Pancreas (tissue), 10 donors: ENCODE results near the gene TIPIN. TPM values are rescaled to one million over a fixed set of nuclear protein-coding genes. Genes with fewer than 3 reads are reported as not detected.
"Not testable (repeated sequence)": the region's sequence is repeated elsewhere in the genome, so short reads cannot be mapped to it uniquely, and the experiment has no call there.

Source experiments
- ATAC-seq, 4 donors: fragments of 200-7000 bp; cut with Tn5 transposase; one replicate each; pipeline versions ENCODE4 v1.8.0 to v1.9.1; 2020; ENCODE audit warnings: mild to moderate bottlenecking in 4 of 4, moderate library complexity in 4 of 4
- DNase-seq, 6 donors: peaks; one replicate each; pipeline ENCODE4 v3.0.0-alpha.2; 2020
- FAIRE-seq: peaks from 2 replicates; lab custom pipeline; 2012; peaks lifted over from hg19 to GRCh38; lab: Jason Lieb, UNC
- H3K27ac ChIP-seq, 4 donors: fragments of 200-600 bp; sonication (generic); 1 replicate in 3 of 4; 2 replicates in 1 of 4; pipeline versions ENCODE4 v1.5.0 to v1.8.0; 2020
- H3K27me3 ChIP-seq, 4 donors: fragments of 200-600 bp; one replicate each; pipeline ENCODE4 v1.8.0; 2021
- H3K36me3 ChIP-seq, 3 donors: fragments of 200-600 bp; sonication (generic) in 1 of 3; one replicate each; pipeline versions ENCODE4 v1.5.0 to v1.8.0; 2020 to 2021
- H3K4me1 ChIP-seq, 3 donors: fragments of 200-600 bp; one replicate each; pipeline ENCODE4 v1.8.0; 2021
- H3K4me3 ChIP-seq, 4 donors: fragments of 200-600 bp; sonication (generic) in 2 of 4; one replicate each; pipeline versions ENCODE4 v1.5.0 to v1.8.0; 2020 to 2021
- H3K9me3 ChIP-seq, 4 donors: fragments of 200-600 bp; one replicate each; pipeline ENCODE4 v1.8.0; 2021
- WGBS, 2 donors: extraction: QIAGEN DNeasy Blood & Tissue Kit; methylation state at CpG; one replicate each; pipeline ENCODE4 v1.1.7; 2013; 5-methylcytosine and 5-hydroxymethylcytosine counted together
- intact Hi-C, 3 donors: fragments of 100-400 bp; cut with DNase I; formaldehyde crosslinking; loops; one replicate each; pipeline versions ENCODE4 v1.11.1 to v1.14.2; 2022
- polyA plus RNA-seq, 2 donors: library from polyadenylated mRNA; stranded (reverse); fragments of 200-250 nt; gene quantifications; one replicate each; pipeline ENCODE4 v1.2.3, GENCODE V29; 2013
- total RNA-seq, 6 donors: library from RNA; stranded (reverse); fragmentation: NEBNext Ultra II Directional in 4 of 6; extraction: Animal tissue kit (Norgen Biotek cat#: 25700) in 4 of 6; gene quantifications; one replicate each; pipeline versions ENCODE4 v1.2.1 to v1.2.4, GENCODE V29; 2021 to 2023
- TF ChIP-seq, protein P1 (sequence below), 4 donors: fragments of 200-600 bp; sonication (generic) in 3 of 4; IDR thresholded peaks; one replicate each; pipeline versions ENCODE4 v1.5.0 to v1.8.0; 2021; ENCODE audit warnings: antibody characterized with exemption in 4 of 4
- donor health status: healthy with polysubstance abuse.
- donor health status: DM: no; HTN: no; CAD: no; lungs with moderate emphysema.
- donor health status: DM: no; HTN: no; CAD: no.
- donor health status: control.
- donor health status: control.
- donor health status: Bipolar disorder and iron deficiency.
- donor health status: DM: yes; HTN: yes; CAD: no.
- donor health status: DM: no; HTN: no; CAD: no.
- donor health status: DM: no; HTN: no; CAD: no.
- donor health status: DM: yes; HTN: yes; CAD: no.

Gene TIPIN
- total and polyA plus RNA-seq, 8 donors, result 2.5 to 5.2 (median 3.4) TPM

DNA sequence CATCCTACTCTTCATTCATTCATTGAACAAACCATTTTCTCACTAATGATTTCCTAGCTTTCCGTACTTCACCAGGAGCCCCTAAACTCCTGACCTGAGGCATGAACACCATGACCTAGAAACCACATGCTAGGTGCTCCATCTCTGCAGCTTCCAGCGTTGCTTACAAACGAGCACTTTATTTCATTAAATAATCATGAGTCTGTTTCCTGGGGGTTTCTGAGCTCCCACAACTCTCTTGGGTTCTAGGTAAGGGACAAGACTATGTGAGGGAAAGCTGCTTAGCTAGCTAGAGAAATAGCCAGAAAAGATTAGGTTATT is 31.5 kb upstream of the TIPIN start:
- Histone ChIP-seq H3K4me3 (peak overlapping the region in 3 of 4 donors; percentile 76 to 93 (median 78)), H3K36me3 (no peaks in the 10 kb centered on the region), H3K4me1 (peaks cover 0 to 17% (median 7%) of the 10 kb centered on the region in 3 donors), H3K27ac (peak overlapping the region in 2 of 4 donors; percentile 84 to 94), H3K27me3 (no peaks in the 10 kb centered on the region), H3K9me3 (no peaks in the 10 kb centered on the region)
- TF ChIP-seq, protein P1, sequence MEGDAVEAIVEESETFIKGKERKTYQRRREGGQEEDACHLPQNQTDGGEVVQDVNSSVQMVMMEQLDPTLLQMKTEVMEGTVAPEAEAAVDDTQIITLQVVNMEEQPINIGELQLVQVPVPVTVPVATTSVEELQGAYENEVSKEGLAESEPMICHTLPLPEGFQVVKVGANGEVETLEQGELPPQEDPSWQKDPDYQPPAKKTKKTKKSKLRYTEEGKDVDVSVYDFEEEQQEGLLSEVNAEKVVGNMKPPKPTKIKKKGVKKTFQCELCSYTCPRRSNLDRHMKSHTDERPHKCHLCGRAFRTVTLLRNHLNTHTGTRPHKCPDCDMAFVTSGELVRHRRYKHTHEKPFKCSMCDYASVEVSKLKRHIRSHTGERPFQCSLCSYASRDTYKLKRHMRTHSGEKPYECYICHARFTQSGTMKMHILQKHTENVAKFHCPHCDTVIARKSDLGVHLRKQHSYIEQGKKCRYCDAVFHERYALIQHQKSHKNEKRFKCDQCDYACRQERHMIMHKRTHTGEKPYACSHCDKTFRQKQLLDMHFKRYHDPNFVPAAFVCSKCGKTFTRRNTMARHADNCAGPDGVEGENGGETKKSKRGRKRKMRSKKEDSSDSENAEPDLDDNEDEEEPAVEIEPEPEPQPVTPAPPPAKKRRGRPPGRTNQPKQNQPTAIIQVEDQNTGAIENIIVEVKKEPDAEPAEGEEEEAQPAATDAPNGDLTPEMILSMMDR (IDR thresholded peaks at IDR 0.05), result no peak
- ATAC-seq (no peak), DNase-seq (no peak), FAIRE-seq (no peak)
- intact Hi-C loops, result loop anchor here in 2 of 3 donors (10.0 kb wide), 1 partner anchor 107 kb away; the partner anchor contains the start of gene SNAPC5 (in 2 of the 2)
- WGBS, 2 donors, result 5 to 7% methylated on average over 3 of the region's 3 CpGs

DNA sequence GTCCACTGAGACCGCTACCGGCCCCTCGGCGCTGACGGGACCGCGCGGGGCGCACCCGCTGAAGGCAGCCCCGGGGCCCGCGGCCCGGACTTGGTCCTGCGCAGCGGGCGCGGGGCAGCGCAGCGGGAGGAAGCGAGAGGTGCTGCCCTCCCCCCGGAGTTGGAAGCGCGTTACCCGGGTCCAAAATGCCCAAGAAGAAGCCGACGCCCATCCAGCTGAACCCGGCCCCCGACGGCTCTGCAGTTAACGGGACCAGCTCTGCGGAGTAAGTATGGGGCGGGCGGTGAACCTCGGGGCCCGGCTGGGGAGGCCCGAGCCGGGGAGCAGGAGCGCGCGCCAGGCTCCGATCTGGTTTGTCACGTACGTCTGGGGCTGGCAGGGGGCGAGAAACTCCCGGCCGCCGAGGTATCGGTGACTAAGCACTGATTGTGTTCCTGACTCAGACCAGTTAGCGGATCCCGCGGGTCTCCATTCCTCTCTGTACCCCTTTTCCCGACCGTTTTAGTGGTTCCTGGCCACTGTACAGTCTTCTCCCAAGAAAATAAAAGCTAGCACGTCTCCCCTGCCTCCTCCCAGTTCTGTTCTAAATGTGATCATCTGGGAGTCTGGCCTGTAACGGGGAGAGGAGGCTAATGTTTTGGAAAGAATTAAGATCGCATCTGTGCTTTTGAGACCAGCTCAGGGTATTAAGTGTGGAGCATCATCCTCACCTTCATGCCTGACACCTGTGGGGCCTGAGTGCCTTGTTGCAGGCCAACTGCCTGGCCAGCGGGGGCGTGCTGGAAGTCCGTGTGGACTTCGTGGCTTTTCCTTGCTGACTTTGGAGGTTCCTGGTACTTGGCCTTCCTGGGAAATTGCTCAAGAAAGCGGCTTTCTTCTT is 30.9 kb upstream of the TIPIN start:
- no peaks in the 10 kb centered on the region for H3K27me3 ChIP-seq
- peak overlapping the region; percentile 79 to 94 (median 87) for H3K27ac ChIP-seq
- TF ChIP-seq, protein P1 (IDR thresholded peaks at IDR 0.05), result peak in 1 of 4 donors; percentile 21
- WGBS, 2 donors, result 1% methylated on average over 55 to 62 of the region's 62 CpGs
- intact Hi-C loops, result loop anchor here in 2 of 3 donors (10.0 kb wide), 1 partner anchor 107 kb away; the partner anchor contains the start of gene SNAPC5 (in 2 of the 2)
- DNase-seq (peak; percentile 53 to 85 (median 72)), FAIRE-seq (no peak), ATAC-seq (peak; percentile 45 to 65 (median 54))
- no peaks in the 10 kb centered on the region for H3K36me3 ChIP-seq
- H3K4me1 ChIP-seq, result peaks cover 0 to 17% (median 7%) of the 10 kb centered on the region in 3 donors
- H3K4me3 ChIP-seq, result peak overlapping the region; percentile 72 to 93 (median 77)
- no peaks in the 10 kb centered on the region for H3K9me3 ChIP-seq

DNA sequence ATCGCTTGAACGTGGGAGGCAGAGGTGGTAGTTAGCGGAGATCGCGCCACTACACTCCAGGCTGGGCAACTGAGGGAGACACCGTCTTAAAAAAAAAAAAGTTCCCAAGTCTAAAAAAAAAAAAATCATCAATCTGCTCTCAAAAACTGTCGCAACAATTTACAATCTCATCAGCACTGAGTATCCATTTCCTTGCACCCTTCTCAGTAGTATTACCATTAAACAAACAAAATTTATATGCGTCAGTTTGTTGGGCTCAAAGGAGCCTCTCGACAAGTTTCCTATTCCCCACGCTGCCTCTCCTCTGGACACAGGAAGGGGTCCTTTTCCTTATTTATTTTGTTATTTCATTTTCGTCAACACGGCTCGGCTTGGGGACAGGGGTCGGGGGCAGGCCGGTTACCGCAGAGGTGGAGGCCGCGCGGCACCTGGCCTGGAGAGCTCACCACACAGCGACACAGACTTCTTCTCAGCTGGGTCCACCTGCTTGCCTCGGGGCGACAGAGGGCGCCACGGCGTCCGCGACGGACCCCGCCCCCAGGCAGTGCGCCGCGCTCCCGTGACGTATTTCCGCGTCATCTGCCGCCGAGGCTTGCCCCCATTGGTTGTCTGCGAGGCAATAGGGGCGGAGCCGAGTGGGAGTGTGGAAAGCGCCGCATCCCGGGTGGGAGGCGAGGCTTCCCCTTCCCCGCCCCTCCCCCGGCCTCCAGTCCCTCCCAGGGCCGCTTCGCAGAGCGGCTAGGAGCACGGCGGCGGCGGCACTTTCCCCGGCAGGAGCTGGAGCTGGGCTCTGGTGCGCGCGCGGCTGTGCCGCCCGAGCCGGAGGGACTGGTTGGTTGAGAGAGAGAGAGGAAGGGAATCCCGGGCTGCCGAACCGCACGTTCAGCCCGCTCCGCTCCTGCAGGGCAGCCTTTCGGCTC is 30.0 kb upstream of the TIPIN start, which contains the start of gene MAP2K1:
Gene MAP2K1 (plus strand): TSS at position 709 of the 920 bp plus-strand sequence. CDS start 436 bp downstream, outside the sequence.
- TF ChIP-seq, protein P1 (IDR thresholded peaks at IDR 0.05), result peak; percentile 36 to 51 (median 44)
- no peak for FAIRE-seq
- intact Hi-C loops, result loop anchor here in 2 of 3 donors (10.0 kb wide), 1 partner anchor 108 kb away; the partner anchor contains the start of gene SNAPC5 (in 2 of the 2)
- no peaks in the 10 kb centered on the region for H3K27me3 ChIP-seq
- H3K9me3 ChIP-seq, result no peaks in the 10 kb centered on the region
- 3 to 5% methylated on average over 41 to 69 of the region's 69 CpGs for WGBS, 2 donors
- peak within 1 kb of the TSS; percentile 79 to 94 (median 87) for H3K27ac ChIP-seq
- H3K4me1 ChIP-seq, result peaks cover 0 to 17% (median 7%) of the 10 kb centered on the region in 3 donors
- peak within 1 kb of the TSS; percentile 72 to 93 (median 77) for H3K4me3 ChIP-seq
- DNase-seq, result peak; percentile 98 to 99 (median 99)
- peak; percentile 92 to 98 (median 94) for ATAC-seq
- no peaks in the 10 kb centered on the region for H3K36me3 ChIP-seq

DNA sequence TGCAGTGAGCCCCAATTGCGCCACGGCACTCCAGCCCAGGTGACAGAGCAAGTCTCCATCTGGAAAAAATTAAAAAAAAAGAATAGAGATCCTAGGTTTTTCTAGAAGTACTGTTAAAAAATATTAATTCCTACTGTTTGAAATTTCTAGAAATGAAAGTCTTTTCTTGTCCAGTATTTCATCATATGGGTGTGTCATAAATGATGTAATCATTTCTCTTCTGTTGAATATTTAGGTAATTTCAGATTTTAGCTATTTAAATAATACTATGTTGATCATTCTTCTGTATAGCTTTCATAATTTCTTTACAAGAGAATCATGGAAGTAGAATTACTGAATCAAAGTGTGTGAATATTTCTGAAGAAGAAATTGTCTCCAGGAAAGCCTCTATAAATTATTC is 24.9 kb upstream of the TIPIN start:
- H3K27me3 ChIP-seq, H3K4me3 ChIP-seq, FAIRE-seq, DNase-seq, H3K4me1 ChIP-seq, H3K9me3 ChIP-seq, H3K27ac ChIP-seq, ATAC-seq, H3K36me3 ChIP-seq: not testable (repeated sequence)
- intact Hi-C loops, result loop anchor here in 2 of 3 donors (10.0 kb wide), 1 partner anchor 113 kb away; the partner anchor contains the start of gene SNAPC5 (in 2 of the 2)
- 99 to 100% methylated on average over 2 of the region's 2 CpGs for WGBS, 2 donors
